ENCODE results near the gene AFF3.

- TF ChIP-seq CTCF (IDR thresholded peaks at IDR 0.05) (no peak), POLR2A (IDR thresholded peaks at IDR 0.05) (no peak)
These were observed 336.4 kb downstream of the AFF3 start for GRCh38 chr2:99805930-99806476.
